GM23338 (cell line): ENCODE measurements around the gene DNAH11. TPM values are rescaled to one million over a fixed set of nuclear protein-coding genes. Genes with fewer than 3 reads are reported as not detected.

ENCODE experiments used
- CREB1 ChIP-seq: fragments of 250-450 bp; sonication (Bioruptor Pico); IDR thresholded peaks from 2 replicates; pipeline ENCODE4 v1.5.0; 2020; ENCODE audit warnings: low read depth, mild to moderate bottlenecking, moderate library complexity
- EZH2 ChIP-seq: fragments of 200-600 bp; sonication (generic); IDR thresholded peaks from one replicate; pipeline ENCODE4 v1.8.0; 2017; ENCODE audit warnings: antibody characterized with exemption, mild to moderate bottlenecking, low read depth; ENCODE audit not compliant: unreplicated experiment
- EZH2phosphoT487 ChIP-seq: fragments of 200-600 bp; sonication (generic); IDR thresholded peaks from one replicate; pipeline ENCODE4 v1.8.1; 2018; ENCODE audit warnings: antibody characterized with exemption; ENCODE audit not compliant: unreplicated experiment
- JUNB ChIP-seq: IDR thresholded peaks from one replicate; pipeline ENCODE4 v1.6.1; 2016; ENCODE audit warnings: antibody characterized with exemption; ENCODE audit not compliant: unreplicated experiment
- NANOG ChIP-seq: IDR thresholded peaks from 2 replicates; pipeline ENCODE4 v1.6.1; 2016; ENCODE audit warnings: antibody characterized with exemption, borderline replicate concordance
- STAT1 ChIP-seq: IDR thresholded peaks from one replicate; pipeline ENCODE4 v1.6.1; 2016; ENCODE audit warnings: antibody characterized with exemption; ENCODE audit not compliant: unreplicated experiment
- ZNF114 ChIP-seq: fragments of 250-450 bp; sonication (Bioruptor Pico); IDR thresholded peaks from 2 replicates; pipeline ENCODE4 v1.5.0; 2020; ENCODE audit warnings: mild to moderate bottlenecking, moderate library complexity
- ZNF331 ChIP-seq: fragments of 250-450 bp; sonication (Bioruptor Pico); IDR thresholded peaks from 2 replicates; pipeline ENCODE4 v1.5.0; 2020; ENCODE audit warnings: low read depth, mild to moderate bottlenecking, moderate library complexity
- polyA plus RNA-seq: library from polyadenylated mRNA; unstranded; fragments of >200 nt; fragmentation: Nextera tagmentation; extraction: Ambion mirVana; gene quantifications from 2 replicates; pipeline ENCODE4 v1.2.1, GENCODE V29; 2016
- total RNA-seq: library from RNA; depleted of rRNA; stranded (reverse); fragments of >200 nt; shearing (Covaris generic); gene quantifications from 2 replicates; pipeline ENCODE4 v1.2.3, GENCODE V29; 2014
- TF ChIP-seq, protein P1 (sequence below): fragments of 250-450 bp; sonication (Bioruptor Pico); IDR thresholded peaks from 2 replicates; pipeline ENCODE4 v1.5.0; 2020; ENCODE audit warnings: mild to moderate bottlenecking, moderate library complexity
- TF ChIP-seq, protein P2 (sequence below): IDR thresholded peaks from one replicate; pipeline ENCODE4 v1.6.1; 2018; ENCODE audit warnings: antibody characterized with exemption; ENCODE audit not compliant: unreplicated experiment
- TF ChIP-seq, protein P3 (sequence below): IDR thresholded peaks from 2 replicates; pipeline ENCODE4 v1.6.1; 2016; ENCODE audit warnings: antibody characterized with exemption

Gene DNAH11
- total and polyA plus RNA-seq, 2 experiments from 2014 or later, result 9.3 TPM

DNA sequence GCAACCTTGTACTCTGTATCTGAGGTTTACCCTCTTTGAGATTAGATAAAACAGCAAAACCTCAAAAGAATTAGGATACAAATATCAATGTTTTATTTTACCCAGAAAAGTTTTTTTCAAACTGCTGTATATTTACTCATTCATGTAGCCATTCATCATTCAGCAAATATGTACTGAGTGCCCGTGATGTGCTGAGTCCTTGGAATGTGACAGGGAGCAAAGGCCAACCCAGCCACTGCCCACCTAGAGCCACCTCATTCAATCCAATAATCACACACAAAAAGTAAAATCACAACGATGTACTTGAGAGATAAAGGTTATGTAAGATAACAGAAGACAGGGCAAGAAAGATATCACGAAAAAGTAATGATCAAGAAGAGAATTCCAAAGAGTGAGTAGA is 215.4 kb downstream of the DNAH11 start (continued):
- TF ChIP-seq, protein P1, sequence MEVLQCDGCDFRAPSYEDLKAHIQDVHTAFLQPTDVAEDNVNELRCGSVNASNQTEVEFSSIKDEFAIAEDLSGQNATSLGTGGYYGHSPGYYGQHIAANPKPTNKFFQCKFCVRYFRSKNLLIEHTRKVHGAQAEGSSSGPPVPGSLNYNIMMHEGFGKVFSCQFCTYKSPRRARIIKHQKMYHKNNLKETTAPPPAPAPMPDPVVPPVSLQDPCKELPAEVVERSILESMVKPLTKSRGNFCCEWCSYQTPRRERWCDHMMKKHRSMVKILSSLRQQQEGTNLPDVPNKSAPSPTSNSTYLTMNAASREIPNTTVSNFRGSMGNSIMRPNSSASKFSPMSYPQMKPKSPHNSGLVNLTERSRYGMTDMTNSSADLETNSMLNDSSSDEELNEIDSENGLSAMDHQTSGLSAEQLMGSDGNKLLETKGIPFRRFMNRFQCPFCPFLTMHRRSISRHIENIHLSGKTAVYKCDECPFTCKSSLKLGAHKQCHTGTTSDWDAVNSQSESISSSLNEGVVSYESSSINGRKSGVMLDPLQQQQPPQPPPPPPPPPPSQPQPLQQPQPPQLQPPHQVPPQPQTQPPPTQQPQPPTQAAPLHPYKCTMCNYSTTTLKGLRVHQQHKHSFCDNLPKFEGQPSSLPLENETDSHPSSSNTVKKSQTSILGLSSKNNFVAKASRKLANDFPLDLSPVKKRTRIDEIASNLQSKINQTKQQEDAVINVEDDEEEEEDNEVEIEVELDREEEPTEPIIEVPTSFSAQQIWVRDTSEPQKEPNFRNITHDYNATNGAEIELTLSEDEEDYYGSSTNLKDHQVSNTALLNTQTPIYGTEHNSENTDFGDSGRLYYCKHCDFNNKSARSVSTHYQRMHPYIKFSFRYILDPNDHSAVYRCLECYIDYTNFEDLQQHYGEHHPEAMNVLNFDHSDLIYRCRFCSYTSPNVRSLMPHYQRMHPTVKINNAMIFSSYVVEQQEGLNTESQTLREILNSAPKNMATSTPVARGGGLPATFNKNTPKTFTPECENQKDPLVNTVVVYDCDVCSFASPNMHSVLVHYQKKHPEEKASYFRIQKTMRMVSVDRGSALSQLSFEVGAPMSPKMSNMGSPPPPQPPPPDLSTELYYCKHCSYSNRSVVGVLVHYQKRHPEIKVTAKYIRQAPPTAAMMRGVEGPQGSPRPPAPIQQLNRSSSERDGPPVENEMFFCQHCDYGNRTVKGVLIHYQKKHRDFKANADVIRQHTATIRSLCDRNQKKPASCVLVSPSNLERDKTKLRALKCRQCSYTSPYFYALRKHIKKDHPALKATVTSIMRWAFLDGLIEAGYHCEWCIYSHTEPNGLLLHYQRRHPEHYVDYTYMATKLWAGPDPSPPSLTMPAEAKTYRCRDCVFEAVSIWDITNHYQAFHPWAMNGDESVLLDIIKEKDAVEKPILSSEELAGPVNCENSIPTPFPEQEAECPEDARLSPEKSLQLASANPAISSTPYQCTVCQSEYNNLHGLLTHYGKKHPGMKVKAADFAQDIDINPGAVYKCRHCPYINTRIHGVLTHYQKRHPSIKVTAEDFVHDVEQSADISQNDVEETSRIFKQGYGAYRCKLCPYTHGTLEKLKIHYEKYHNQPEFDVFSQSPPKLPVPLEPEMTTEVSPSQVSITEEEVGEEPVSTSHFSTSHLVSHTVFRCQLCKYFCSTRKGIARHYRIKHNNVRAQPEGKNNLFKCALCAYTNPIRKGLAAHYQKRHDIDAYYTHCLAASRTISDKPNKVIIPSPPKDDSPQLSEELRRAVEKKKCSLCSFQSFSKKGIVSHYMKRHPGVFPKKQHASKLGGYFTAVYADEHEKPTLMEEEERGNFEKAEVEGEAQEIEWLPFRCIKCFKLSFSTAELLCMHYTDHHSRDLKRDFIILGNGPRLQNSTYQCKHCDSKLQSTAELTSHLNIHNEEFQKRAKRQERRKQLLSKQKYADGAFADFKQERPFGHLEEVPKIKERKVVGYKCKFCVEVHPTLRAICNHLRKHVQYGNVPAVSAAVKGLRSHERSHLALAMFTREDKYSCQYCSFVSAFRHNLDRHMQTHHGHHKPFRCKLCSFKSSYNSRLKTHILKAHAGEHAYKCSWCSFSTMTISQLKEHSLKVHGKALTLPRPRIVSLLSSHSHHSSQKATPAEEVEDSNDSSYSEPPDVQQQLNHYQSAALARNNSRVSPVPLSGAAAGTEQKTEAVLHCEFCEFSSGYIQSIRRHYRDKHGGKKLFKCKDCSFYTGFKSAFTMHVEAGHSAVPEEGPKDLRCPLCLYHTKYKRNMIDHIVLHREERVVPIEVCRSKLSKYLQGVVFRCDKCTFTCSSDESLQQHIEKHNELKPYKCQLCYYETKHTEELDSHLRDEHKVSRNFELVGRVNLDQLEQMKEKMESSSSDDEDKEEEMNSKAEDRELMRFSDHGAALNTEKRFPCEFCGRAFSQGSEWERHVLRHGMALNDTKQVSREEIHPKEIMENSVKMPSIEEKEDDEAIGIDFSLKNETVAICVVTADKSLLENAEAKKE (CRISPR knock-in tag), result no peak
- TF ChIP-seq JUNB (no peak), EZH2 (no peak), STAT1 (no peak), ZNF331 (no peak), NANOG (no peak), CREB1 (no peak), ZNF114 (CRISPR knock-in tag) (no peak), EZH2phosphoT487 (no peak)
- TF ChIP-seq, protein P2, sequence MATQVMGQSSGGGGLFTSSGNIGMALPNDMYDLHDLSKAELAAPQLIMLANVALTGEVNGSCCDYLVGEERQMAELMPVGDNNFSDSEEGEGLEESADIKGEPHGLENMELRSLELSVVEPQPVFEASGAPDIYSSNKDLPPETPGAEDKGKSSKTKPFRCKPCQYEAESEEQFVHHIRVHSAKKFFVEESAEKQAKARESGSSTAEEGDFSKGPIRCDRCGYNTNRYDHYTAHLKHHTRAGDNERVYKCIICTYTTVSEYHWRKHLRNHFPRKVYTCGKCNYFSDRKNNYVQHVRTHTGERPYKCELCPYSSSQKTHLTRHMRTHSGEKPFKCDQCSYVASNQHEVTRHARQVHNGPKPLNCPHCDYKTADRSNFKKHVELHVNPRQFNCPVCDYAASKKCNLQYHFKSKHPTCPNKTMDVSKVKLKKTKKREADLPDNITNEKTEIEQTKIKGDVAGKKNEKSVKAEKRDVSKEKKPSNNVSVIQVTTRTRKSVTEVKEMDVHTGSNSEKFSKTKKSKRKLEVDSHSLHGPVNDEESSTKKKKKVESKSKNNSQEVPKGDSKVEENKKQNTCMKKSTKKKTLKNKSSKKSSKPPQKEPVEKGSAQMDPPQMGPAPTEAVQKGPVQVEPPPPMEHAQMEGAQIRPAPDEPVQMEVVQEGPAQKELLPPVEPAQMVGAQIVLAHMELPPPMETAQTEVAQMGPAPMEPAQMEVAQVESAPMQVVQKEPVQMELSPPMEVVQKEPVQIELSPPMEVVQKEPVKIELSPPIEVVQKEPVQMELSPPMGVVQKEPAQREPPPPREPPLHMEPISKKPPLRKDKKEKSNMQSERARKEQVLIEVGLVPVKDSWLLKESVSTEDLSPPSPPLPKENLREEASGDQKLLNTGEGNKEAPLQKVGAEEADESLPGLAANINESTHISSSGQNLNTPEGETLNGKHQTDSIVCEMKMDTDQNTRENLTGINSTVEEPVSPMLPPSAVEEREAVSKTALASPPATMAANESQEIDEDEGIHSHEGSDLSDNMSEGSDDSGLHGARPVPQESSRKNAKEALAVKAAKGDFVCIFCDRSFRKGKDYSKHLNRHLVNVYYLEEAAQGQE, result no peak
- TF ChIP-seq, protein P3, sequence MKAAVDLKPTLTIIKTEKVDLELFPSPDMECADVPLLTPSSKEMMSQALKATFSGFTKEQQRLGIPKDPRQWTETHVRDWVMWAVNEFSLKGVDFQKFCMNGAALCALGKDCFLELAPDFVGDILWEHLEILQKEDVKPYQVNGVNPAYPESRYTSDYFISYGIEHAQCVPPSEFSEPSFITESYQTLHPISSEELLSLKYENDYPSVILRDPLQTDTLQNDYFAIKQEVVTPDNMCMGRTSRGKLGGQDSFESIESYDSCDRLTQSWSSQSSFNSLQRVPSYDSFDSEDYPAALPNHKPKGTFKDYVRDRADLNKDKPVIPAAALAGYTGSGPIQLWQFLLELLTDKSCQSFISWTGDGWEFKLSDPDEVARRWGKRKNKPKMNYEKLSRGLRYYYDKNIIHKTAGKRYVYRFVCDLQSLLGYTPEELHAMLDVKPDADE, result no peak
